HEK293T (cell line): ENCODE data around the gene RTN3.

Experiments
- CTCF ChIA-PET: fragments of 350-600 bp; formaldehyde crosslinking; extraction: SDS; loops from one replicate; lab custom pipeline; 2021; ENCODE audit warnings: antibody characterized with exemption, inconsistent platforms; lab: Yijun Ruan, JAX
- POLR2A ChIA-PET: fragments of 350-600 bp; formaldehyde crosslinking; extraction: SDS; loops from one replicate; lab custom pipeline; 2020; ENCODE audit warnings: antibody characterized with exemption, inconsistent platforms; lab: Yijun Ruan, JAX
- DNase-seq: peaks from one replicate; pipeline ENCODE4 v3.0.0; 2012; ENCODE audit warnings: mixed read lengths; ENCODE audit errors: extremely low spot score
- ARNT ChIP-seq: fragments of 450-650 bp; IDR thresholded peaks from 2 replicates; pipeline ENCODE4 v1.6.1; 2017; ENCODE audit warnings: mild to moderate bottlenecking
- BHLHE40 ChIP-seq: fragments of 450-650 bp; IDR thresholded peaks from 2 replicates; pipeline ENCODE4 v1.6.1; 2016; ENCODE audit warnings: mild to moderate bottlenecking, moderate library complexity, borderline replicate concordance
- CTBP1 ChIP-seq: fragments of 450-650 bp; IDR thresholded peaks from 2 replicates; pipeline ENCODE4 v1.6.1; 2016; ENCODE audit warnings: borderline replicate concordance
- ELF4 ChIP-seq: fragments of 450-650 bp; IDR thresholded peaks from 2 replicates; pipeline ENCODE4 v1.6.1; 2017; ENCODE audit warnings: antibody characterized with exemption
- FOXA1 ChIP-seq: fragments of 450-650 bp; IDR thresholded peaks from 2 replicates; pipeline ENCODE4 v1.6.1; 2016; ENCODE audit warnings: mild to moderate bottlenecking
- FOXK2 ChIP-seq: fragments of 450-650 bp; IDR thresholded peaks from 2 replicates; pipeline ENCODE4 v1.6.1; 2016; ENCODE audit warnings: mild to moderate bottlenecking
- FOXM1 ChIP-seq: fragments of 450-650 bp; IDR thresholded peaks from 2 replicates; pipeline ENCODE4 v1.6.1; 2017; ENCODE audit warnings: mild to moderate bottlenecking, borderline replicate concordance
- HDGF ChIP-seq: fragments of 450-650 bp; IDR thresholded peaks from 2 replicates; pipeline ENCODE4 v1.6.1; 2017; ENCODE audit warnings: antibody characterized with exemption, borderline replicate concordance
- L3MBTL2 ChIP-seq: fragments of 450-650 bp; conservative IDR thresholded peaks from 2 replicates; pipeline ENCODE4 v1.6.1; 2016; ENCODE audit warnings: mild to moderate bottlenecking
- LEF1 ChIP-seq: fragments of 450-650 bp; IDR thresholded peaks from 2 replicates; pipeline ENCODE4 v1.6.1; 2017; ENCODE audit warnings: mild to moderate bottlenecking, borderline replicate concordance
- NFRKB ChIP-seq: fragments of 450-650 bp; IDR thresholded peaks from 2 replicates; pipeline ENCODE4 v1.6.1; 2016; ENCODE audit warnings: mild to moderate bottlenecking, moderate library complexity
- SP1 ChIP-seq: fragments of 450-650 bp; IDR thresholded peaks from 2 replicates; pipeline ENCODE4 v1.6.1; 2017
- SUZ12 ChIP-seq: fragments of 450-650 bp; IDR thresholded peaks from 2 replicates; pipeline ENCODE4 v1.6.1; 2016; ENCODE audit warnings: mild to moderate bottlenecking
- TARDBP ChIP-seq: fragments of 450-650 bp; IDR thresholded peaks from 2 replicates; pipeline ENCODE4 v1.6.1; 2016
- ZNF384 ChIP-seq: fragments of 450-650 bp; IDR thresholded peaks from 2 replicates; pipeline ENCODE4 v1.6.1; 2016
- TF ChIP-seq, protein P1 (sequence below): fragments of 450-650 bp; IDR thresholded peaks from 2 replicates; pipeline ENCODE4 v1.6.1; 2016

RTN3 gene

DNA sequence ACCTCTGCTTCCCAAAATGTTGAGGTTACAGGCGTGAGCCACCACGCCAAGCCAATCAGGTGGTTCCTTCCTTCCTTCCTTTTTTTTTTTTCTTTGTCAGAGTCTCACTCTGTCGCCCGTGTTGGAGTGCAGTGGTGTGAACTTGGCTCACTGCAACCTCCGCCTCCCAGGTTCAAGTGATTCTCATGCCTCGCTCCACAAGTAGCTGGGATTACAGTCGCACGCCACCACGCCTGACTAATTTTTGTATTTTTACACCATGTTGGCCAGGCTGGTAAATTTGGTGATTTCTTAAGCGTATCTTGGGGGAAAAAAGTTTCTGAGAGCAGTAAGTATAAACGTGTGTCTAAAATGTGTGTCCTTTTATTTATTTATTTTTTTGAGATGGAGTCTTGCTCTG is 113.8 kb downstream of the RTN3 start:
- CTCF ChIA-PET: no interaction called here
- TF ChIP-seq FOXK2 (no peak), CTBP1 (no peak), FOXM1 (no peak), ELF4 (no peak), LEF1 (no peak), L3MBTL2 (no peak), TARDBP (no peak), BHLHE40 (no peak), SP1 (no peak)
- DNase-seq: no peak
- POLR2A ChIA-PET: no interaction called here

DNA sequence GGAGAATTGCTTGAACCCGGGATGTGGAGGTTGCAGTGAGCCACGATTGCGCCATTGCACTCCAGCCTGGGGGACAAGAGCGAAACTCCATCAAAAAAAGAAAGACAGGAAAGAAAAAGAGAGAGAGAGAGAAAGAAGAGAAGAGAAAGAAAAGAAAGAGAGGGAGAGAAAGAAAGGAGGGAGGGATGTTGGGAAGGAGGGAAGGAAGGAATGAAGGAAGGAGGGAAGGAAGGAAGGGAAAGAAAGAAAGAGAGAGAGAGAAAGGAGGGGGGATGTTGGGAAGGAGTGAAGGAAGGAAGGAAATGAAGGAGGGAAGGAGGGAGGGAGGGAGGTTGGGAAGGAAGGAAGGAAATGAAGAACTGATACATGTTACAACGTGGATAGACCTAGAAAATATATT is 119.6 kb downstream of the RTN3 start:
- ChIA-PET POLR2A (no interaction called here), CTCF (no interaction called here)
- no peak for DNase-seq
- TF ChIP-seq HDGF: no peak
- no peak for TF ChIP-seq CTBP1
- TF ChIP-seq SUZ12: no peak
- TF ChIP-seq NFRKB: no peak
- no peak for TF ChIP-seq SP1
- no peak for TF ChIP-seq FOXM1
- TF ChIP-seq BHLHE40: no peak
- TF ChIP-seq FOXA1: no peak
- TF ChIP-seq L3MBTL2: no peak
- TF ChIP-seq ARNT: no peak
- TF ChIP-seq FOXK2: no peak
- TF ChIP-seq TARDBP: no peak
- no peak for TF ChIP-seq ELF4
- no peak for TF ChIP-seq ZNF384
- TF ChIP-seq, protein P1, sequence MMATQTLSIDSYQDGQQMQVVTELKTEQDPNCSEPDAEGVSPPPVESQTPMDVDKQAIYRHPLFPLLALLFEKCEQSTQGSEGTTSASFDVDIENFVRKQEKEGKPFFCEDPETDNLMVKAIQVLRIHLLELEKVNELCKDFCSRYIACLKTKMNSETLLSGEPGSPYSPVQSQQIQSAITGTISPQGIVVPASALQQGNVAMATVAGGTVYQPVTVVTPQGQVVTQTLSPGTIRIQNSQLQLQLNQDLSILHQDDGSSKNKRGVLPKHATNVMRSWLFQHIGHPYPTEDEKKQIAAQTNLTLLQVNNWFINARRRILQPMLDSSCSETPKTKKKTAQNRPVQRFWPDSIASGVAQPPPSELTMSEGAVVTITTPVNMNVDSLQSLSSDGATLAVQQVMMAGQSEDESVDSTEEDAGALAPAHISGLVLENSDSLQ: no peak
- TF ChIP-seq LEF1: no peak

DNA sequence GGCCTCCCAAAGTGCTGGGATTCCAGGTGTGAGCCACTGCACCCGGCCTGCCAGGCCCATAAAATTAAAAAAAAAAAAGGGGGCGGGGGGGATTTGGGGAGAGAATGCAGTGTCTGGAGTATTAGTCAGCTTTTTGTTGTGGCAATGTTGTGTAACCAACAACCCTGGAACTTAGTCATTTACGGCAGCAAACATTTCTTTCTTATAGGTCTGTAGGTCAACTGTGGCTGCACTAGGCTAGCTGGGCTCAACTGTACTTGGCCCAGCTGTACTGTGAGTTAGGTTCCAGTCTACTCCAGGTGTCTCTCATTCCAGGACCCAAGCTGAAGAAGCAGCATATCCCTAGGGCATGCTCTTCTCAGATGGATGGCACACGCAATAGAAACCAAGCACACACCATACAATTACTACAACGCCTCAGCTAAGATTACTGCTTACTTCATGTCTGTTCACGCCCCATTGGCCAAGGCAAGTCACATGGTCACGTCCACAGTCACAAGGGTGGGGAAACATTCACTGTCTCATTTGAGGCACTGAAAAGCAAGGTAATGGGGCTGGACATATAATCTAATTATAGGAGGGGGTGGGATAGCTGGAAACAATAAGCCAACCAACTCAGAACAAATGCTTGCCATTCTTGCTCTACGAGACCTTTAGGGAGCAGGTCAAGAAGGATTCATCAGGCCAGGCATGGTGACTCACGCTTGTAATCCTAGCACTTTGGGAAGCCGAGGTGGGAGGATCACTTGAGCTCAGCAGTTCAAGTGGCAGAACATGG is 121.5 kb downstream of the RTN3 start:
- TF ChIP-seq, protein P1: no peak
- no peak for TF ChIP-seq LEF1
- TF ChIP-seq ARNT: no peak
- TF ChIP-seq SUZ12: no peak
- TF ChIP-seq CTBP1: no peak
- peak; percentile 90 for TF ChIP-seq L3MBTL2
- no peak for TF ChIP-seq HDGF
- ChIA-PET POLR2A (interaction anchor here (0.5 to 2.2 kb wide), 7 partner anchors 9 to 439 kb away, joined by 3 to 9 read pairs (median 4); partner anchors contain the start of gene RTN3), CTCF (interaction anchor here (0.6 kb wide), 2 partner anchors 56 to 66 kb away, joined by 3 to 4 read pairs; no protein-coding TSS in a partner anchor)
- DNase-seq: peak; percentile 67

DNA sequence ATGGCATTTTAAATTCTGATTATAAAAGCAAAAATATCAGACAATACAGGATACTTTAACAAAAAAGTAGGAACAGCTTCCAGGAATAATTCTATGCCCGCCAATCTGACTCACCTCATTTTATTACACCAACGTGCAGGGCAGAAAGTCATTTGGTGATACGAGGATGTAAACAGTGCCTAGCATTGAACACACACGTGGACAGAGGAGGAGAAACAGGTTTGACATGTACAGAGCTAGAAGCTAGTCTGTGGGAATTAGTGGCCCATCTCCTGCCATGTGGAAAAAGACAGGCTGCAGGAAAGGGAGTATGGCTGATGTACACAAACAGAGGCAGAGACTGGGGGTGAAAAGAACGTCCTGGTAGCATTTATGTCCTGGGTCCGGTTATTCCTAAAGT is 123.0 kb downstream of the RTN3 start:
- TF ChIP-seq NFRKB (no peak), FOXA1 (no peak), ARNT (no peak), SUZ12 (no peak), CTBP1 (no peak), SP1 (no peak), L3MBTL2 (no peak), FOXK2 (no peak), BHLHE40 (no peak), TARDBP (no peak), LEF1 (no peak), ZNF384 (no peak), FOXM1 (no peak), ELF4 (no peak), HDGF (no peak)
- TF ChIP-seq, protein P1: no peak
- POLR2A ChIA-PET: interaction anchor here (1.3 to 2.2 kb wide), 2 partner anchors 10 to 14 kb away, joined by 3 to 9 read pairs; no protein-coding TSS in a partner anchor
- CTCF ChIA-PET: no interaction called here
- no peak for DNase-seq

DNA sequence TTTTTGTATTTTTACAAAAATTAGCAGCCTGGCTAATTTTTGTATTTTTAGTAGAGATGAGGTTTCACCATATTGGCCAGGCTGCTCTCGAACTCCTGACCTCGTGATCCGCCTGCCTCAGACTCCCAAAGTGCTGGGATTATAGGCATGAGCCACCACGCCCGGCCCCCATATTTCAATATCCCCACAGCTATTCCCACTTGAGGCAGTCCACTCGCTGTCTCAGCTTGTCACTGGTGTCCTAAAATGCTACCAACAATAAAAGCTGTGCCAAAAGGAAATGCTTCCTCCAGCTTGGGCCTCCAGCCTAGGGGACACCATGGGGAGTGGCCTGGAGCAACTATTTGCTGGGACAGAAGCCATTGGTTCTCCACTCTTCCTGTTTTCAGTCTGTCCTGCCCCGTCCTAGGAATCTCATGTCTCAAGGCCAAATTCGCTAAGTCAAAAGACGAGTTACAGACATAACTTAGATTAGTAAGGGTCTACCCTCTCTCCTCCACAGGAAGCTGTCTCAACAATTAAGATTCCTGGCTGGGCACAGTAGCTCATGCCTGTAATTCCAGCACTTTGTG is 124.6 kb downstream of the RTN3 start:
- TF ChIP-seq SP1 (no peak), SUZ12 (no peak), CTBP1 (no peak), ZNF384 (no peak), FOXK2 (no peak), ELF4 (no peak), L3MBTL2 (no peak), LEF1 (no peak), FOXA1 (no peak), NFRKB (no peak), FOXM1 (no peak), TARDBP (no peak)
- TF ChIP-seq, protein P1: no peak
- CTCF ChIA-PET: no interaction called here
- no peak for DNase-seq
- POLR2A ChIA-PET: interaction anchor here (1.2 kb wide), 1 partner anchor 8 kb away, joined by 3 read pairs; no protein-coding TSS in a partner anchor
